MCF 10A (cell line): ENCODE results near the gene CALN1. TPM values are rescaled to one million over a fixed set of nuclear protein-coding genes. Genes with fewer than 3 reads are reported as not detected.

ENCODE experiments used
- BruUV-seq: library from RNA; stranded (reverse); fragments of 400-500 nt; replicated peaks from 2 replicates; lab custom pipeline; 2021; lab: Mats Ljungman, UMichigan
- CTCF ChIA-PET: fragments of 300-600 bp; sonication (Branson Sonifier 250); formaldehyde crosslinking; extraction: SDS; loops from one replicate; lab custom pipeline; 2021; ENCODE audit warnings: antibody characterized with exemption, inconsistent platforms; lab: Yijun Ruan, JAX
- POLR2A ChIA-PET: fragments of 300-600, 350-650 bp; sonication (Branson Sonifier 250); formaldehyde crosslinking; extraction: SDS; loops from one replicate; lab custom pipeline; 2020; ENCODE audit warnings: antibody characterized with exemption, inconsistent platforms; lab: Yijun Ruan, JAX
- DNase-seq: peaks from one replicate; pipeline ENCODE4 v3.0.0-alpha.2; 2018; ENCODE audit not compliant: unreplicated experiment
- H3K27ac Mint-ChIP-seq: one replicate; pipeline ENCODE4 v1.8.0; 2022; ENCODE audit warnings: mild to moderate bottlenecking, low read depth, mixed read lengths; ENCODE audit not compliant: unreplicated experiment
- H3K27me3 Mint-ChIP-seq: one replicate; pipeline ENCODE4 v1.8.0; 2022; ENCODE audit warnings: mixed read lengths; ENCODE audit not compliant: insufficient read depth, unreplicated experiment
- H3K36me3 Mint-ChIP-seq: one replicate; pipeline ENCODE4 v1.8.0; 2022; ENCODE audit warnings: mild to moderate bottlenecking, moderate library complexity, mixed read lengths; ENCODE audit not compliant: insufficient read depth, unreplicated experiment
- H3K4me1 Mint-ChIP-seq: one replicate; pipeline ENCODE4 v1.8.0; 2022; ENCODE audit warnings: mixed read lengths; ENCODE audit not compliant: insufficient read depth, unreplicated experiment
- H3K4me3 Mint-ChIP-seq: one replicate; pipeline ENCODE4 v1.8.0; 2022; ENCODE audit warnings: mild to moderate bottlenecking, moderate library complexity, mixed read lengths; ENCODE audit not compliant: unreplicated experiment
- H3K9me3 Mint-ChIP-seq: one replicate; pipeline ENCODE4 v1.8.0; 2022; ENCODE audit warnings: mixed read lengths; ENCODE audit not compliant: unreplicated experiment
- CTCF ChIP-seq: fragments of 200-600 bp; IDR thresholded peaks from one replicate; pipeline ENCODE4 v1.8.0; 2022; ENCODE audit warnings: antibody characterized with exemption, mild to moderate bottlenecking; ENCODE audit not compliant: unreplicated experiment
- intact Hi-C: fragments of 100-400 bp; cut with micrococcal nuclease; formaldehyde crosslinking; loops from 2 replicates; pipeline ENCODE4 v1.14.1; 2022
- total RNA-seq: library from RNA; stranded (reverse); gene quantifications from 2 replicates; pipeline ENCODE4 v1.2.3, GENCODE V29; 2022

Gene CALN1
- total RNA-seq, 1 experiment from 2014 or later = not detected

DNA sequence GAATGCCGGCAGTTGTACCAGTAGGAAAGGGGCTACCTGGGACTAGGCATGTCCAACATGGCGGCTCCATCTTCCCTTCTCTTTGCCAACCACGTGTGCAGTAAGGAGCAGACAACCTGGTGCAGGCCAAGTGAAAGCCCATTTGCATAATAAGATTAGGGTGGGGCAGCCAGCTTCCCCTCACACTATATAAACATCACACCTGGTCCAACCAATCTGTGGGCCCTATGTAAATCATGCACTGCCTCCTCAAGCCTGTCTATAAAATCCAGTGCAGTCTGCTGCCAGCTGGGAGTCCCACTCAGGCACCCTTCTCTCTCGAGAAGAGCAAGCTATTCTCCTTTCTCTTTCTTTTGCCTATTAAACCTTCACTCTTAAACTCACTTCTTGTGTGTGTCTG is 429.3 kb downstream of the CALN1 start:
- Mint-ChIP-seq H3K27ac (no peak overlapping the region), H3K36me3 (no peaks in the 10 kb centered on the region), H3K27me3 (no peaks in the 10 kb centered on the region), H3K9me3 (no peaks in the 10 kb centered on the region), H3K4me1 (peaks cover 5% of the 10 kb centered on the region), H3K4me3 (no peak overlapping the region)
- no TSS peak for BruUV-seq
- POLR2A ChIA-PET = no interaction called here
- TF ChIP-seq CTCF = no peak
- CTCF ChIA-PET = no interaction called here
- intact Hi-C loops = no loop called here
- no peak for DNase-seq

- no TSS peak for BruUV-seq
- no peaks in the 10 kb centered on the region for H3K27me3 Mint-ChIP-seq
Measured at GRCh38 chr7:71976645-71977044, 435.5 kb downstream of the CALN1 start.

DNA sequence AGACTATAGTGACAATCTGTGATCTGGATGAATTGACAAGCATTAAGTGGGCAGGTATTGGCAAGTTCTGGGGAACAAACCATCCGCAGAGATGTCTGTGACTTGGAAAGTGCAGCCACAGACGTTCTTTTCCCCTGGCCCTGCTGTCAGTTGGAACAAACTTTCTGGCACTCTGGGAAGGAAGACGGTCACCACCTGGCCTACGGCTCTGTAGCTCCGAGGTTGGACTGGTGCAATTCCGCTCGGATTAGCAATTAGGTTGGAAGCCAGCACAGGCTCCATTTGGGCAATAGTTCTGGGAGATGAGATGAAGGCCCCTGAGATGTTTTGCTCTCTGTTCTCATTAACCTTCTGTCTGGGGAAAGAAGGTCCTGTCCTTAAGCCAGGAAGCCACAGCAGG is 437.5 kb downstream of the CALN1 start:
- Mint-ChIP-seq H3K36me3 (no peaks in the 10 kb centered on the region), H3K27me3 (no peaks in the 10 kb centered on the region), H3K4me3 (no peak overlapping the region), H3K27ac (no peak overlapping the region), H3K4me1 (no peaks in the 10 kb centered on the region), H3K9me3 (no peaks in the 10 kb centered on the region)
- TF ChIP-seq CTCF = no peak
- BruUV-seq = no TSS peak
- ChIA-PET CTCF (no interaction called here), POLR2A (no interaction called here)
- no peak for DNase-seq
- intact Hi-C loops = no loop called here

More at GRCh38 chr7:71976645-71977044, 435.5 kb downstream of the CALN1 start:
- ChIA-PET CTCF (no interaction called here), POLR2A (no interaction called here)
- no peaks in the 10 kb centered on the region for H3K4me1 Mint-ChIP-seq
- TF ChIP-seq CTCF = no peak
- H3K4me3 Mint-ChIP-seq = no peak overlapping the region
- H3K9me3 Mint-ChIP-seq = no peaks in the 10 kb centered on the region
- H3K36me3 Mint-ChIP-seq = no peaks in the 10 kb centered on the region
- H3K27ac Mint-ChIP-seq = no peak overlapping the region
- intact Hi-C loops = no loop called here
- no peak for DNase-seq

GRCh38 chr7:71972534-71972933 is 439.6 kb downstream of the CALN1 start:
- H3K36me3 Mint-ChIP-seq = no peaks in the 10 kb centered on the region
- H3K4me3 Mint-ChIP-seq = no peak overlapping the region
- intact Hi-C loops = no loop called here
- no peaks in the 10 kb centered on the region for H3K27me3 Mint-ChIP-seq
- ChIA-PET POLR2A (no interaction called here), CTCF (no interaction called here)
- H3K4me1 Mint-ChIP-seq = no peaks in the 10 kb centered on the region
- TF ChIP-seq CTCF = no peak
- DNase-seq = no peak
- no peak overlapping the region for H3K27ac Mint-ChIP-seq
- no TSS peak for BruUV-seq
- H3K9me3 Mint-ChIP-seq = no peaks in the 10 kb centered on the region
